HFF-Myc (cell line): ENCODE results near the gene DCAF17.

ENCODE experiments used
- DNase-seq: peaks from one replicate; pipeline ENCODE4 v3.0.0-alpha.2; 2011; ENCODE audit warnings: low read depth; ENCODE audit errors: extremely low read depth
- H3K4me3 ChIP-seq: replicated peaks from 2 replicates; pipeline ENCODE4 v1.5.1; 2011; ENCODE audit warnings: low read depth, mild to moderate bottlenecking, control low read depth, low read length
- CTCF ChIP-seq: IDR thresholded peaks from 2 replicates; pipeline ENCODE4 v1.5.1; 2012; ENCODE audit warnings: mild to moderate bottlenecking, low read depth, low read length, control low read depth; ENCODE audit errors: missing control alignments

Gene DCAF17

GRCh38 chr2:171434013-171434989 lies at the start of gene DCAF17:
Gene DCAF17 (plus strand): TSS chr2:171434226. CDS start chr2:171434578, 352 bp downstream.
- DNase-seq: peak; percentile 85
- H3K4me3 ChIP-seq: peak within 1 kb of the TSS; percentile 67
- TF ChIP-seq CTCF: no peak

- no peak for TF ChIP-seq CTCF
- no peak for DNase-seq
- H3K4me3 ChIP-seq: no peak overlapping the region
Observed at GRCh38 chr2:171386627-171387026, 47.4 kb upstream of the DCAF17 start.

- no peak for TF ChIP-seq CTCF
- H3K4me3 ChIP-seq: no peak overlapping the region
- DNase-seq: no peak
Observed at GRCh38 chr2:171387052-171387451, 47.0 kb upstream of the DCAF17 start.

- DNase-seq: no peak
- H3K4me3 ChIP-seq: no peak overlapping the region
- no peak for TF ChIP-seq CTCF
Observed at GRCh38 chr2:171389325-171389724, 44.7 kb upstream of the DCAF17 start.

- no peak for TF ChIP-seq CTCF
- DNase-seq: no peak
- H3K4me3 ChIP-seq: no peak overlapping the region
Observed at GRCh38 chr2:171389780-171390179, 44.2 kb upstream of the DCAF17 start.

GRCh38 chr2:171390941-171391516 lies 43.0 kb upstream of the DCAF17 start:
- no peak for TF ChIP-seq CTCF
- no peak overlapping the region for H3K4me3 ChIP-seq
- DNase-seq: no peak
